ENCODE data around the gene PPFIBP2.

Gene PPFIBP2

DNA sequence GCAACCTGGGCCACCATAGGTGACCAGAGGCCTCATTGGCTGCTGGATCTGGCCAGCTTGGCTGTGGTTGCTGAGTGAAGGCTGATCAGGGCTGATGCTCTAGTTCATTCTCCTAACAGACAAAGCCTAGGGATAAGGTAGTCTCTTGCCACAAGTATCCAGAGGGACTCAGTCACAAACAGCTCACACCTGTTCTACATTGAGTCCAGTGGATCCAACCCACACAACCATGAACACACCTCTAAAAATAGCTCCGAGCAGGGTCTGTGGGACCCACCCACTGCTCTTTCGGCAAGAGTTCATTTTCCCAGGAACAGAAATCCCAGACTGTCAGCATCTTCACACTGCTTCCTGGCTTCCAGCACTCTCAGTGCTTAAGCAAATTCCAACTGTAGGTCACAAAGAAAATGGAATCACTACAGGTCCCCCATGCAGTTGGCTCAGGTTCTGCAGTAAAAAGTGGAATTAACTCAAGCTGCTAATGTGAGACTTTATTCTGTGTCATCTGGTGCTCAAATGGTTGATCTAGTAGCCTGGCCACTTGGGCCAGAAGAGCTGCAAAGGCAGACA lies 67.3 kb downstream of the PPFIBP2 start:
- no peak for DNase-seq

DNA sequence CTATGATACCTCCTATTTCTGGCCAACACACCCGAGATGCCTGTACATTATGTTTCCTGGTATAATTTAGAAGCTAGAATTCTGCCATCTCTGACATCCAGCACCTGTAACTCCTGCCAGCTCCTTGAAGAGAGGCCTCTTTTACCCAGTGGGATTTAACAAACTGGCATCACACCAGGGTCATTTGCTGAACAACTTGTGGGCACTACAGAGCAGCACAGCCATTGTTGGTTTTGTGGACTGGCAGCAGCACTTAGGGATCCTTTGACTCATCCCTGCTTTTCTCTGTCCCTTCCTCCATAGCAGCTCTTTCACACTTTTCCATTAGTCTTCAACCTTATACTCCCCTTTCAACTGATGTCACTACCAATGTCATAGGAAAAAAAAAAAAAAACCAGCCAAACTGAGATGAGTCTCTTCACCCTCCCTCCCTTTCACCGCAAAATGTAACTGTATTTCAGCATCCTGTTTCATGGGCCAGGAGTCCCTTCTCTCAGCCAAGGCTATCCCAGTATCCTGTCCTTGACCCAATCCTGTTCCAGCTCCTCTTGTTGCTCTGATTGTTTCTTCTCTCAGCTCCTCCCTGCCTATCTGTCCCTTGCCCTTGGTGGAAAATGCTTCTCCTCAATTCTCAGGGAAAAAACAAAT lies 68.7 kb downstream of the PPFIBP2 start:
- no peak for DNase-seq

GRCh38 chr11:7583248-7583647 lies 69.4 kb downstream of the PPFIBP2 start:
- DNase-seq: no peak

DNA sequence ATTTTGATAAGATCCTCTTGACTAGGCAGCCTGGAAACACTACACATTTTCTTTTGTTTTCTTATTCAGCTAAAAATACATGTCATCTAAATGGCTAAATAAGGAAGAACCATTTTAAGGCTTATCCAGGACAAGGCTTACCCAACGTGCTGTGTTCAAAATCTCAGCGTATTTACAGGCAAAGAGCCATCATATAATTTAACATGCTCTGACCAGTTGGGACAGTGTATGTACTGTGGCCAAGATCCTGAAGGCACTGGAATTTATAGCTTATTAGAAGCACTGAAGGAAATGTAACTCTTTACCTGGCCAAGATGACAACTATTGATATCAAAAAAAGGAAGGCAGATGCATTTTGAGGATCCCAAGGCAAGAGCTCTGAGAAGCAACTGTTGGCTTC lies 71.1 kb downstream of the PPFIBP2 start:
- DNase-seq: no peak

GRCh38 chr11:7585816-7586215 lies 72.0 kb downstream of the PPFIBP2 start:
- DNase-seq: no peak

DNA sequence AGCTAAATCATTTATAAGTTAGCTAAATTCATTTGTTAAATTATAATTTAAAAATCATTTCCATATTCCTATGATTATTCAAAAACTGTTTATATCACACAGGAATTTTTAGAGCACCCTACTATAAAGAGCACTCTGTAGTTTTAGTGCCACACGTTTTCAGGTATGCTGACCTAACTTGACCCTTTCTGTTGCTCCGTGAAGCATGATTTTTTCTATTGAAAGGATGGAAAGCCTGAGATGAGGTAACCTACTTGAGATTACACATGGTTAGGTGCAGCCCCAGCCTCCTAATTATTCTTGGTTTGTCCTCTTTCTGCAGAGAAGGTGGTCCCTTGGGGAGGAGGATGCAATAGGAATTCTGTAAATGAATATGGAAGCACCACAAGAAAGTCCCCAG lies 72.6 kb downstream of the PPFIBP2 start:
- DNase-seq: no peak

GRCh38 chr11:7587712-7588111 lies 73.9 kb downstream of the PPFIBP2 start:
- no peak for DNase-seq

DNA sequence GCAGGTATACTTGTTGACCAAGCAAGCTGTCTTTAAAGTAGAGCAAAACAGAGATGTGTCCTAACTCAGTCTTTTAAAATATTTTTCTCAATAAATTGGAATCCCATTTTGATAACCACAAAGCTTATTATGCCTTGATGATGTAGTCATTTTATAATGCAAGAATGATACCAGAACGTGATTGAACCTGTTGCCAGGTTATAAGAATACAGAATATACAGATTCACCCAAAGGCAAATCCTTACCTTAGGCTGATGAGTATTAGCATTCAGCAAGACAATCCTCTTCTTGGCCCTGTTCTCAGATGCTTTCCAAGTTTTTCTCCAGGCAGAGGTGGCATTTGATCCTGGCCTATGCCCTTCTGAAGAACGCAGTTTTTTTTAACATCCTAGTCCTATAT lies 76.1 kb downstream of the PPFIBP2 start:
- no peak for DNase-seq

DNA sequence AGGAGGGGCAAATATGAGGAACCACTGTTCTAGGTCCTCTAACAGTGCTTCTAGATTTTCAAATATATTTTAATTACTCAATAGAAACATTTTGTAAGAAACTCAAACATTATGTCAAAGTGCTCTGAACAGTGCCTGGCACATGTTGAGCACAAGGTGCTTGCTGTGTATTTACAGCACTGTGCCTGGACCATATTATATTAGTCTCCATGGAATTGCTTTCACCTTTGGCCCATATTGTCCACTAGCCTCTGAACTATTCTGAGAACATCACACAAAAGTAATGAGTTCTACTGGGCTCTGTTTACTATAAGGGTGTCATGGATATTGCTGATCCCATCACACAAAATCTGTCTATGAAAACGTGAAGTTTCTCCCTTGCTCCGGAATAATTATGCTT lies 76.7 kb downstream of the PPFIBP2 start:
- DNase-seq: no peak

- DNase-seq: no peak
Observed at GRCh38 chr11:7591107-7591894, 77.5 kb downstream of the PPFIBP2 start.

- no peak for DNase-seq
Observed at GRCh38 chr11:7591987-7592386, 78.2 kb downstream of the PPFIBP2 start.

GRCh38 chr11:7592711-7593110 lies 78.9 kb downstream of the PPFIBP2 start:
- DNase-seq: no peak

DNA sequence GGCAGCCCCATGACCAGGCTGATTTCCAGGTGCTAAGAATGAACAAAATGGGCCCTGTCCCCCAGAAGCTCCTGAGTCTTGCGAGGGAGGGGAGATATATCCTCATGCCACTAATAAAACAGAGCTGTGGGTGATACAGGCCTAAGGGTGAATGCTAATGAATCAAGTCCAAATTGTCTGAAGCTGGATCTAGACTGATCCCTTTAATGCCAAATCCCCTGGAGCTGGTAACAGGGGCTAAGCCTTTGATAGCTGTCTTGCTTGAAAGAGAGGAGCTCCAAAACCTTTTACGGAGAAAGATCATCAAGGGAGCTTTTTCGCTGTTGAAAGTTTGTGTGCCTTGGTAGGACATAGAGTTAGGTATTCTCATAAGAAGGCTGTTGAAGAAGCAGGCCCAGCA lies 79.7 kb downstream of the PPFIBP2 start:
- no peak for DNase-seq

DNA sequence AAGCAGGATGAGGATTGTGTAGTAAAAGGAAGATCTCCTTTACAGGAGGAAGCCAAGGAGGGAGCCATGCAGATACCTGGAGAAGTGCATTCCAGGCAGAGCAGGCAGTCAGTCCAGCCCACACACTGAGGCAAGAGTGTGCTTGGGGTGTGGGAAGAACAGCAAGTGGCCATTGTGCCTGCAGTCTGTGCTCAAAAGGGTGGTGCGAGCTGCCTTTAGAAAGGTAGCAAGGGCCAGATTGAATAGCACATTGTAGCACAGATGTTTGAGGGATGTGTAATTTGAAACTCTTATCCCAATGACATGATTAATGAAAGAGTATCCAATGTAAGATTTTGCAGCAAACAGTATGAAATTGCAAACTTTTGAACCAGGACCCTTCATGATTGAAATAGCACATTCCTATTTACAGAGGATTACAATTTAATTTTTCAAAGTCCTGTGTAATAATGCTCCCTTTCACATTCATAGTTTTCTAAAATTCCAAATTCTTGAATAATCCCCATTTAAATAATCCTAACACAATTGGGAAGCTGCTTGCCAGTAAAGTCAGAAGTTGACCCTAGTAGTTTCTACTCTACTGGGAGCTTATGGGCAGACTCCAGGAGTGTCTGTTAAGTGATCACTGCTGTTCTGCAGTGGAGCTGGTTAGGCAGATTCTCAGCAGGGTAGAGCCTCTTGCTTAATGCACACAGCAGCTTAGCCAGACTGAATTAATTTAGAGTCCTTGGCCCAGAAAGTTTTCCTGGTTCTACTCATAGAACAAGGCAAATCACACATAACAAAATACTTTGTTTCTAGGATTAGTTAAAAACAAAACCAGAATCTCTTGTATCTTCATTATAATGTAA lies 81.4 kb downstream of the PPFIBP2 start:
- DNase-seq: peak; percentile 51

DNA sequence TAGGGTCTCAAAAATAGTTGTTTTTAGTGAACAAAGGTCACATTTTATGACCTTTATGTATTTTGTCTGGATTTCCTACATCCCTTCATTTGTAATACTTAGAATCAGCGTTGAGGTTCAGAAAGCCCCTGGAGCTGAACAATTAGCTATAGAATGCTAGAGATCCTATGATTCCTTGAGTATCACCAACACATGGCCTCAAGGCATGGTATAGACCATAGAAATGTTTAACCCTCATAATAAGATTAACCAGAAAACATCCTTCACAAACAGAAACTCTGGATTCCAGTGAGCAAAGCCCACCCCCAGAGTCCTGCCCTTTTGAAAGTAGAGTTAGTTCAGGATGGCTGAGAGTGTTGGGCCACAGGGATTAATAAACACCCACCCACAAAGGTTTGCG lies 82.2 kb downstream of the PPFIBP2 start:
- DNase-seq: no peak

DNA sequence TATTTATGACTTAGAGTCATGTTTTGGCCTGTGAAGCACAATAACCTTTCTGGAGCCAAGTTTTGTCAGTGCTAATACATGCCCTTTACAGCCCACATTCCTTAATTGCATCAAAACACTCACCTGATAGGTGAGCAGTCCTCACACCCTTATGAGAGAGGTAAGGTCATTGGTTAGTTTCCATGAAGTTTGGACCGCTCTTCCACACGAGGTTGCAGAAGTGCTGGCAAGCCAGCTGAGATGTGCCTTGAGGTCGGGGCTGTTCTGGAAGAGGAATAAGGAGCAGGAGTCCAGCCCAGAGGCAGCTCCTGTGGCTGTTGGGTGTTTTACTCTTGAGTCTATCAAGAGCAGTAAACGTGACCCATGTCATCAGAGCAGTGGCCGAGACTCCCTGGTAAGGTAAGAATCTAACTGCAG lies 83.2 kb downstream of the PPFIBP2 start:
- DNase-seq: no peak

- no peak for DNase-seq
Observed at GRCh38 chr11:7597620-7598019, 83.8 kb downstream of the PPFIBP2 start.

DNA sequence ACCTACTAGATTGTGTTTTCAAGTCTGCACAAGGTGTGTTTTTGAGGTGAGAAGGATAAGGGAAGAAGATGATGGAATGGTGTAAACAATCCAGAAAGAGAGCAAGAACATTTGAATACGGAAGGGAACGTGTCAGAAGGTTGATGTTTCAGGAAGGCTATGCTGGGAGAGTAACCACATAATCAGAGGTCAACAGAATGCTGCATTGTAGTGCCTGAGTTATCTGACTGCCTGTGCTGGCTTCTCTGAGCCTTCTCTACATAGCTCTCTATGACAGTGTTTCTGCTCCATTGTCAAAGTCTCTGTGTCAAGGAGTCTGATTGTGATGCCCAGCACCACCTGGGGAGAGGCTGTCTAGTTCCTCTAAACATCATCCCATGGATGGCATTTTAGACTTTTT lies 85.4 kb downstream of the PPFIBP2 start:
- DNase-seq: no peak

GRCh38 chr11:7600205-7600775 lies 86.5 kb downstream of the PPFIBP2 start:
- peak; percentile 60 for DNase-seq

GRCh38 chr11:7603031-7603781 lies 89.4 kb downstream of the PPFIBP2 start:
- DNase-seq: peak; percentile 76

GRCh38 chr11:7604331-7604955 lies 90.6 kb downstream of the PPFIBP2 start:
- DNase-seq: no peak

Measured in fibroblast of upper back skin (primary cell).